ENCODE results near the gene MZT2B.
"Not testable (repeated sequence)": the region's sequence is repeated elsewhere in the genome, so short reads cannot be mapped to it uniquely, and the experiment has no call there.

Gene MZT2B

DNA sequence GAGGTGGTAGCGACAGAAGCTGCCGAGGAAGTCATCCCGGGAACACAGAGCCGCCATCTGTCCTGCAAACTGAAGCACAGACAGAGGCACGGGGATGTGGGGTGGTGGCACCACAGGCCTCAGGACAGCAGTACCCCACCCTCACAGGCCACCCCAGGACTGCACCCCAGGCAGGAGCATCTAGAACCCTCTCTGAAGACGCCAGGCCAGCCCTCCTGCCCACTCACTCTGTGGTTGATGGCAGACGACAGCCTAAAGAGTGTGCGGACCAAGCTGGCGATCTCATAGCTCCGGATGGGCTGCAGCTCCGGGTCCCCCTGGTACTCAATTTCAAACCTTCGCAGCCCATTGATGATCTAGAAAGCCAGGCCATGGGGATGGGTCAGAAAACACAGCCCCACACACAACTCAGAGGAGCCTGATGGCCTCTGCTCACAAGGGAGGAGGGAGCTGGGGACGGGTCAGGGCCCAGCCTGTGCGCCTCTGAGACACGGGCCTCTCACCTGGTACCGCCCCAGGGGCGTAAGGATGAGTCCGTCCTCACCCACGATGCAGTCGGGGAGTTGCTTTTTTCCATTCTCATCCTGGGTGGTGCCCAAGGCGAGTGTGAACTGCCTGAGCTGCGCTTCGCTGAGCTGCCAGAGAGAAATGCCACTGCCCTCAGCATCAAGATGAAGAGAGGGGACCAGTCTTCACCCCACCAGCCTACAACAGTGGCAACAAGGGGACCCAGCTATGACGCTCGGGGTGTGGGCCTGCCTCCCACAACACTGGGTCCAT lies 29.1 kb upstream of the MZT2B start:
- DNase-seq = no peak

DNA sequence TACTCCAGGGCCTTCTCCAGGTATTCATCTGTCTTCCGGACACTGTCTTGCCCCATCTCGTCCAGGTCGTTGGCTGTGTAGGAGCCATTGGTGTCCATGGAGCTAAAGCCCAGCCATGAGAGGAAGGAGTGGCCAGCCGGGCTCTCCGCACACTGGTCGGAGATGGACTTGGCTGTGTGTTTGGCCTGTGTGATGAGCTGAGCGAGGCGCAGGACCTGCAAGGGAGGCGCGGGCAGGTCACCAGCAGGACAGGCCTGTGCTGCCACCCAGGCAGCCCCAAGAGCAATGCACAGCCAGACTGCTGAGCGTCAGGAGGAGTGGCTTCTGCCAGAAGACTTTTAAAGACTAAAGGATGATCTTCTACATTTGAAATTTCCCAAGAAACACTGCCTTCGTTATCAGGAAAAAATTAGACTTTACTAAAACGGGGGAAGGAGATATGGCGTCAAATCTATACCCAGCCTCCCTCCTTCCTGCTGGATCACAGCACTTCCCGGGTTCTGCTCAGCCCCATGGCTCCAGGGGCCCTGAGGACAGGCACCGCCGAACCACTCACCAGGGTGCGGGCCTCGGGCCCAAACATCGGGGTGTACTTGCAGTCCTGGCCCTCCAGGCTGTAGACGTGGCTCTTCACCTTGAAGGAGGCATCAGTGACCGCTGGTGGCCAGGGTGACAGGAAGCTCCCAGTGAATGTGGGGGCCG lies 28.2 kb upstream of the MZT2B start:
- DNase-seq = not testable (repeated sequence)

DNA sequence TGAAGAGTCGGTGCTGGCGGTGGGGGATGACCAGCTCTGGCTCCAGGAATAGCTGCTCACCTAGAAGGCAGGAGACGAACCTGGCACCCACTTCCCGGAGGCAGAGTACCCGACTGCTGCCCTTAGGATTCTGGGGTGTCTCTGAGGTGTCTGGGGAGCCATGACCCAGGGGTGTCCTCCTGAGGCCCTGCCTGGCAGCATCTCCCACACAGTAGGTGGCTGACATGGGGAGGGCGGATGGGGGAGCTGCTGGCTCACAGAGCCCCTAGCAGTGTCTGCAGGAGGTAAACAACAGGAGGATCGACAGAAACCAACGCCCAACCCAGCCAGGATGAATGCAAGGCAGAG lies 27.7 kb upstream of the MZT2B start:
- not testable (repeated sequence) for DNase-seq

DNA sequence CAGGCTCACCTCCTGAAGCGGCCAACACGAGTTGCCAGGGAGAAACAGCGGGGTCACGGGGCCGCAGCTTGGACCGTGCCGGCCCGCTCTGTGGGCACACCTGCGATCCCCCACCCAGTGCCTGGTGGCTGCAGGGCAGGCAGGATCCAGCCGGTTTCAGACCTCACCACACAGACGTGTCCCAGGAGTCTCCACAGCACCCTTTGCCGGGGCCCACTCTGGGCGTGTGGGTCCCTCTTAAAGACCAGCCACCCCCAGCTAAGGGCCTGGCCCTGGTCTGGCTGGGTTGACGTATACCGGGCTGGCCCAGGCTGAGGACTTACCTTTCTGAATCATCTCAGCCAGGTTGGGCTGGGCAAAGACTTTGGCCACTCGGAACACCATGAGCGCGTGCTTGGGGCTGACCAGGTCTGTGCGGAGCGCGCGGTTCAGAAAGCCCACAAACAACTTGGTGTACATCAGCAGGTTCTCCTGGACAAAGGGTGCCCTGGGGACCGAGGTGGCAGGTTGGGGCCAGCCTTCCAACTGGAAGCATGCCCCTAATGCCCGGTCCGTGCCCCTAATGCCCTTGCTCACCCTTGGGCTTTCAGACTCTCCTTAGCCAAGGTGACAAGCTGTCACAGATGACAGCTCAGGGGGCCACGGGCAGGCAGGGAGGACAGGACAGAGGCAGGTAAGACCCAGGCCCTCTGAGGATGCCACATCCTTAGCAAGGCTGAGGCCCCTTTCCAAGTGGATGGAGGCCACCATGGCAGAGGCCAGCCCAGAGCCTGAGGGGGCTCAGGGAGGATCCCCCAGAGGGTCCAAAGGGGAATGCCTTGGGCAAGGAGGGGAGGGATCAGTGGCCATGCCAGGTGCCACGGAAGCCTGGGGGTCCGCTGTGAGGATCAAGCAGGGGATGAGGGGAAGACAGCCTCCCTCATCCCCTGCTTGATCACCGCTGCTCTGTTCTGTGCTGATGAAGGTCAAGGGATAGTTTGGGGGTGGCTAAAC lies 27.0 kb upstream of the MZT2B start:
- DNase-seq = no peak

DNA sequence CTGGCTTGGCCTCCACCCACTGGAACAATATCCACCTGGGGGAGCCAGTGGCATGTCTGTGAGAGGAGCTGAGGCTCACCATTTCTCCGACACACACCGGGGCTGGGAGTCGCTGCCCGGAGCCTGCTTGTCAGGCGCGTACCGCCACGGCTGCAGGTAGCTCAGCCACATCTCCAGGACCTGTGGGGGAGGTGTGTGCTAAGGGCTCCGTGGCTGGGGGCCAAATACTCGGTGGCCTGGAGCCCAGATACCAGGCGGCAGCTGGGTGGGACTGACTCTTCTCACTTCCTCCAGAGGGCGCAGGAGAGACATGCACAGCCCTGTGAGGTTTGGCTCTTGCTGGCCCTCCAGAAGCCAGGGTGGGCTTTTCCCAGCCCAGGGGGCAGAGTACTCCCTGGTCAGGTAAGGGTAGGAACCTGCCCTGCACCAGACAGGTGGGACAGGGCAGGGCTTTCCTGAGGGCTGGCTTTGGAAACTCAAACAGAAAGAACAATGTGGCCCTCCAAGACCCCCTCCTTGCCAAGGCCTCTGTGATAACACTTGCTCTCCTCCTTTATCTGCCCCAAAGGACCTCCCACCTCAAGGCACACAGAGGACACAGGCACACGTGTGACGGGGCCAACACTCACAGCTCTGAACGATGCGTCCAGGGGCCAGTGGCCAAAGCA lies 26.0 kb upstream of the MZT2B start:
- not testable (repeated sequence) for DNase-seq

DNA sequence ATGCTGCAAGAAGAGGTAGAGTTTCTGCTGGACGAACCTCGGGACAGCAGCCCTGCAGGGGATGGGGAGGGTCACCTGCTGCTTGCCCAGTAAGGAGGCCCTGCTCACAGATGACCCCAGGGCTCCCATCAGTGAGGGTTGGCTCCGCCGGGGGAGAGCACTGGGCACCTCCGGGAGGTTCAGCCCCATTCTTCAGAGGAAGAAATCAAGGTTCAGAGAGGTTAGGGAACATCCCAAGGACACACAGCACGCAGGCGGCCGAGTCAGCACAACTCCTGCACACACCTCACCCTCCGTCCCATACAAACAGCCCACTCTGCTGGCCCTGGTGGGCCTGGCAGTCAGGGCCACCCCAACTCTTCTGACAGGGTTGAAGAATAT lies 25.4 kb upstream of the MZT2B start:
- no peak for DNase-seq

DNA sequence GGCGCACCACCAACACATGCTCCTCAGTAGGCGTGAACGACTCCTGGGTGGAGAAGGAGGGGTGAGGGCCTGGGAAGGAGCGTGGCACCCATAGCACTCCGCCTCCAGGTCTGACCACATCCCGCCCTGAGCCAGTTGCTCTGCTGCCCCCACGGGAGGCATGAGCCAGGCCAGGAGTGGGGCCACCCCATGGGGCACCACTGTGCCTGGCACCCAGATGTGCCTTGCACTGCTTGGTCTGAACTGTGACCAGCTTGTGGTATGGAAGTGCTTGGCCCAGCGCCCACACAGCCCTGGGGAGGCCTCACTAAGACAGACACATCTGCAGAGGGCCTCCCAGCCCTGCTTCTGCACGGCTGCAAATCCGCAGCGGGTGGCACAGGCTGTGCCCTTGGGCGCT lies 24.7 kb upstream of the MZT2B start:
- DNase-seq = not testable (repeated sequence)

DNA sequence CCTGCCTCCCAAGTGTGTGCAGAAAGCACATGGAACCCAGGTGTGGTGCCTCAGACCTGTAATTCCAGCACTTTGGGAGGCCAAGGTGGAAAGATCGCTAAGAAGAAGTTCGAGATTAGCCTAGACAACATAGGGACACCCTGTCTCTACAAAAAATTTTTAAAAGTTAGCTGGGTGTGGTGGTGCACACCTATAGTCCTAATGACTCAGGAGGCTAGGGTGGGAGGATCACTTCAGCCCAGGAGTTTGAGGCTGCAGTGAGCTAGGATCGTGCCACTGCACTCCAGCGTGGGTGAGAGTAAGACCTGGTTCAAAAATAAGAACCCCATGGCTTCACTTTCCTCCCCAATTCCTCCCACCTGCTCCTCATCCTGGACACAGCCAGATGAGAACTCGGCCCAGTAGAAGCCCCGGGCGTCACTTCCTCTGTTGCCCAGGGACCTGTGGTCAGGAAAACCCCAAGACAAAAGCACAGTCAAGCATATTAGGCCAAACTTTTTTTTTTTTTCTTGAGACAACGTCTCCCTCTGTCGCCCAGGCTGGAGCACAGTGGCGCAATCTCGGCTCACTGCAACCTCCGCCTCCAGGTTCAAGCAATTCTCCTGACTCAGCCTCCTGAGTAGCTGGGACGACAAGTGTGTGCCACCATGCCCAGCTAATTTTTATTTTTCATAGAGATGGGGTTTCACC lies 24.1 kb upstream of the MZT2B start:
- not testable (repeated sequence) for DNase-seq

DNA sequence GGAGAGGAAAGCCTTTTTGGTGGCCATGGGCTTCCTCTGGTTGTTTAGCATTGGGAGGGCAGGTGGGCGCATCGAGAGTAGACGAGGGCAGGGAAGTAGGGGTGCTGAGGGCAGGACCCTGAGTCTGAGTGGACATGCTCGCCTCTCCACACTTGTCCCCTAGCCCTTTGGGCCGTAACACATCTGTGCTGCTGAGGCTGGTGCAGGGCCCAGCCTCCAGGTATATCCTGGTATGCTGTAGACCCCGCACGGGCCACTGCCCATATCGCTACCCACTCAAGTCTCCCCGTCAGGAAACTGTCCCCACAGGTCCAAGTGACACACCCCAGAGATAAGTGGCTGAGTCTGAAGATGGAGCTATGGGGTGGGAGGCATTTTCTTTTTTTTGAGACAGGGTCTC lies 23.4 kb upstream of the MZT2B start:
- DNase-seq = no peak

DNA sequence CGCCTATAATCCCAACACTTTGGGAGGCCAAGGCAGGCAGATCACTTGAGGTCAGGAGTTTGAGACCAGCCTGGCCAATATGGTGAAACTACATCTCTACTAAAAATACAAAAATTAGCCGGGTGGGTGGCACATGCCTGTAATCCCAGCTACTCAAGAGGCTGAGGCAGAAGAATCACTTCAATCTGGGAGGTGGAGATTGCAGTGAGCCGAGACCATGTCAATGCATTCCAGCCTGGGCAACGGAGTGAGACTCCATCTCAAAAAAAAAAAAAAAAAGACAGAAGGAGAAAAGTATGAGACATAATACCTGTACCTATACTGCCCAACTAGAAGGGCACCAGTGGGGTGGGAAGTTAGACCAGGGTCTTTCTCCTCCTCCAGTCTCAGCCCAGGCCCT lies 22.7 kb upstream of the MZT2B start:
- DNase-seq = not testable (repeated sequence)

DNA sequence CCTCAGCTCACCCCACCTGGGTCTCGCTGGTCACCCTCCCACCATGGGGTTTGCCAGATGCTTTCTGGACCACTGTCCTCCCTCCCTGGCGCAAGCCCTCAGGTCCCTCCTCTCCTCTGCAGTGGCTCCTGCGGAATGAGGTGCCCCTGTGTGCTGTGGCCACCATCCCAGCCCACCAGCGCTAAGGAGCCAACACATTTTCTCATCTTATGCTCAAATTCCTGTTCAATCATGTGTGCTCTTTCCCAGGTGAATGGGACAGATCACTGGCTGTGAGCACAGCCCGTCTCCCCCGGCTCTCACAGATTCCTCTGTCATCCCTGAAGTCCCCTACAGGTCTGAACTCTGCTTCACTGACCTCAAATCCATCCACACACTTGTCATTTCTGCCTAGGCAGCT lies 21.9 kb upstream of the MZT2B start:
- no peak for DNase-seq

DNA sequence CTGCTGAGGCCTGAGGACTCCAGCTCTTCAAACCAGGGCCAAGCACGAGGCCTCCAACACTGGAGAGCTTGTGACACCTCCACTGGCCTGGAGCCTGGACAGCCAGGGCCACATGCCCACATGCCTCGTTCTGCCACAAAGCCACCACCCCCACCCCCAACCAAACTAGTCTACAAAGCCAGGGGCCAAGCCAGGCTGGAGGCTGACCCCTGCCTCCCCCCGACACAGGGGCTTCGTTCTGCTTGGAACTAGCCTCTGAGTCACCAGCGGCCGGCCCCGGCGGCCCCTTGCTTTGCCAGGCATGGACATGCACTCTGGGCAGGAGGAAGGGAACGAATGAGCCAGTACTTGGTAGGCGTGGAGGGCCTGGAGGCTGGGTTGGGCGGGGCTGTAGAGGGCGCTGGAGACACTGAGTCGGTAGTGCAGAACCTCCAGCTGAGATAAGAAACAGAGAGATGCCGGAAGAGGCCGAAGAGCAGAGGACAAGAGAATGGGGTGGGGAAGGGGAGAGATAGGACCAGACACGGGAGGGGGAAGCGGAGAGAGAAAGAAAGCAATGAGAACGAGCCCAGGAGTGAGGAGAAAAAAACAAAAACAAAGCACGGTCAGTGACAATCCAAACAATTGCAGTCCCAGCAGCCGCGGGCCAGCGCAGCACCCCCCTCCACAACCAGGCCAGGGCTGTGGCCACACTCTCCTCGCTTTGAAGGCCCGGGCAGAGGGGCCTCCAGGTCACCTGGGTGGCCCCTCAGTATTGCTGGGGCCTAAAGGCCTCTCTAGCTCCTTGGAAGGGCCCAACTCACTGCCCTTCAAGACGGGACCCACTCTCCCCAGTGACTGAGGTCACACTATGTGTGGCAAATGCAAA lies 21.0 kb upstream of the MZT2B start:
- DNase-seq = not testable (repeated sequence)

DNA sequence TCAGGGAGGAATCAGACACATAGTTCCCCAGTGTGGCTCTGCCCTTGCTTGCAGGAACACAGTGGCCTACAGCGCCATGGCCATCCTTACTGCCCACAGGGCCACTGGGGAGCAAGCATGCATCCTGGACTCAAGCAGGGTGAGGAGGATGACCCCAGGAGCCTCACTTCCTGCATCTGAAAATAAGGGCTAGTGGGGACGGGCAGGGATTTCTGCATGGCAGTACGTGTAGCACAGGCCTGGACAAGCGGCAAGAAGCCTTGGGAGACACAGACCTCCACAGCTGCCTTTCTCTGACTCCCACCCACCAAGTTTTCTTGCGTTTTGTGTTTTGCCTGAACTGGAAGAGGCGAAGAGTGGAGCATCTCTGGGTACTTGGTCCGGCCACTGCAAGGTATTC lies 19.6 kb upstream of the MZT2B start:
- not testable (repeated sequence) for DNase-seq

DNA sequence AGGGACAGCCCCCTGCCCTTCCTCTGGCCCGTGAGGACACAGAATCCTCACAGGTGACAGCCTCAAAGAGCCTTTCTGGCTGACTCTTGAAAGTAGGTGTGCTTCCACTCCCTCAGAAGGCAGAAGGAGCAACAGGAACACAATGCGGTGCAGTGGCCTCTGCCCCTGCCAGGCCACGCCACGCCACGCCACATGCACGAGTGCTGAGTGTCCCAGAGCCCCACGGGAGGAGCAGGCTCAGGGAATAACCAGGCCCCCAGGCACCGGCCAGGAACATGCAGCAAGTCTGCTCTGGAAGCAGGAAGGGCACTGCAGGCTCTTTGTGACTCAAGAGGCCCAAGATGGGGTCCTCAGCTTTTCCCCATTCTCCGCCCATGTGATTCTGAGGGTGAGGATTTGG lies 19.1 kb upstream of the MZT2B start:
- no peak for DNase-seq

DNA sequence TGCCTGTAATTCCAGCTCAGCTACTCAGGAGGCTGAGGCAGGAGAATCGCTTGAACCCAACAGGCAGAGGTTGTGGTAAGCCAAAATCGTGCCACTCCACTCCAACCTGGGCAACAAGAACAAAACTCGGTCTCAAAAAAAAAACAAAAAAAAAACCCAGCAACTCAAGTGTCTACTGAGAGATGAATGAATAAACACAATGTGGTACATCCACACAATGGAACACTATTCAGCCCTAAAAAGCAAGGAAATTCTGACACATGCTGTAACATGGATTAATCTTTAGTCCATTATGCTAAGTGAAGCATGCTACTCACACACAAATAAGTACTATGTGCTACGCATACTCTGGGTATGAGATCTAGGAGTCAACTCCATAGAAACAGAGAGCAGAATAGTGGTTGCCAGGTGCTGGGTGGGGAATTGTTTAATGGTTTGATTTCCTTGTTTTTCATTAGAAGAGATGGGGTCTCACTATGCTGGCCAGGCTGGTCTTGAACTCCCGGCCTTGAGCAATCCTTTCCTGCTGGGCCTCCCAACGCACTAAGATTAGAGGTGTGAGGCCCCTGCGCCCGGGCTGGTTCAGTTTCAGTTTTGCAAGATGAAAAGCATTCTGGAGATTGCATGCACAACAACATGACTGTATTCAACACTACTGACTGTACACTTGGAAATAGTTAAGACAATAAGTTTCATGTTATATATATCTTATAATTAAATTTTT lies 16.6 kb upstream of the MZT2B start:
- DNase-seq = no peak

DNA sequence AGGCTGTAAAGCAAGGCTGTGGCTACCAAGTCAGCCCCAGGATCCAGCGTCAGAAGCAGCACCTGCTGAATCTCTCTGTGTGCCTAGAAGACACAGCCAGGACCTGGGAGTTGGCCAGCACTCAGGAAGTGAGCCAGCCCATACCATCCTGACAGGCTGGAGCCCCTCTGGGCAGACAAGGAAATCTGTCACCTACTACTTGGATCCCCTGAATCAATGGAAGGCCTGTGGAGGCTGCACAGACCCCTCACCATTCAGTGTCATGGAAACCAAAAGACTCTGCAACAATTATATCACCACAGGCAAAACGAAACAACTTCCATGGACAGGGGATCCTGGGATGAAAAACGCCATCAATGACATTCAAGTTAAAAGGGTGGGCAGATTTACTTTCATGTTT lies 15.5 kb upstream of the MZT2B start:
- DNase-seq = not testable (repeated sequence)

DNA sequence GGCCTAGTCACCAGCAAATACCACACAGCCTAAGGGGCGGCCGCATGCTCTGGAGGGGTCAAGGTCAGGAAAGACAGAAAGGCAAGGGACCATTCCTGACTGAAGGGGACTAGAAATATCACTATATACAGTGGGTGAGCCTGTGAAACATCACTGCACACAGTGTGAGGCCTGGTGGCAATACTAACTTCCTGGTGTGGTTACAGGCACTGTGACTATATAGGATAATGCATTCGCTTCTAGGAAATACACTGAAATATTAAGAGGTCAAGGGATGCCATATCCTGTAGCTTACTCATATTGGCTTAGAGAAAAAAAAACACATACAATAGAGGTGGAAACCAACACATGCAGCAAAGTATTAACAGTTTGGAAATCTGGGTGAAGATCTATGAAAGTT lies 12.9 kb upstream of the MZT2B start:
- not testable (repeated sequence) for DNase-seq

DNA sequence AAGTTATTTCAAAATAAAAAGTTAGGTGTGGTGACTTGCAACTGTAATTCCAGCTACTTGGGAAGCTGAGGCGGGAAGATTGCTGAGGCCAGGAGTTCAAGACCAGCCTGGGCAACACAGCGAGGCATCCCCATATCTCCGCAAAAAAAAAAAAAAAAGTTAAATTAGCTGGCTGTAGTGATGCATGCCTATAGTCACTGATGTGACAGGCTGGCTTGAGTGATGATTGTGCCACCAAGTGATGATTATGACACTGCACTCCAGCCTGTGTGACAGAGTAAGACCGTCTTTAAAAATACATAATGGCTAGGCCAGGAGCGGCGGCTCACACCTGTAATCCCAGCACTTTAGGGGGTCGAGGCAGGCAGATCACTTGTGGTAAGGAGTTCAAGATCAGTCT lies 12.2 kb upstream of the MZT2B start:
- DNase-seq = no peak

DNA sequence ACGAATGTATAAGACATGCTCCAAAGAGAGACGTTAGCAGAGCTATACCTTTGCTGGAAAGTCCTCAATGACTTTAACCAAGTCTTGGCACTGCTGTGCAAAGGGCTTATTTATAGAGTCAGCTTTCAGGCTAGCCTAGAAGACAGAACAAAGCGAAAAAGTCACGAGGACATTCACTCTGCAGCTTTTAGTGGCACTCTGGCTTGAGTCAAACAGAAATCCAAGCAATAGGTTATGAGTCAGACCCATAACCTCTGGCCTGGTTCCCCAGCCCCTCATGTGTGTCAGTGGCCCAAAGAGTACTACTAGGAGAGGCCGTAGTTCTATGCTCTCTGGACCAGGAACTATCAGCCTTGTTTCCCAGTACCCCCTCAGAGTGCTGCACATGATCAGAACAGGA lies 7.2 kb upstream of the MZT2B start:
- DNase-seq = not testable (repeated sequence)

All from activated gamma-delta T cell (primary cell).